ELF-1 (cell line): Measurements from ENCODE around the gene OLFM1.

Experiments used
- DNase-seq: peaks from one replicate; pipeline ENCODE4 v3.0.0-alpha.2; 2016; ENCODE audit warnings: low read depth, low spot score

Gene OLFM1

GRCh38 chr9:135170535-135170934, 83.1 kb downstream of the OLFM1 start:
- no peak for DNase-seq
